ENCODE data around the gene NOC2L.

NOC2L gene

GRCh38 chr1:975896-976683 is 17.0 kb upstream of the NOC2L start:
- H3K27me3 ChIP-seq (ENCODE audit: insufficient read depth, low read depth, severe bottlenecking), result no peaks in the 10 kb centered on the region
- no peaks in the 10 kb centered on the region for H3K9me3 ChIP-seq (ENCODE audit: severe bottlenecking)
- TF ChIP-seq CTCF (IDR thresholded peaks at IDR 0.05; ENCODE audit: low read depth, low read length), result peak; percentile 36; the same call in 1 of the 2 replicates
- peak overlapping the region; percentile 23 for H3K4me3 ChIP-seq (ENCODE audit: low read depth, low read length)
- DNase-seq, result peak; percentile 53
- H3K27ac ChIP-seq, result peak overlapping the region; percentile 19; the same call in 1 of the 2 replicates
- H3K36me3 ChIP-seq, result no peaks in the 10 kb centered on the region

- TF ChIP-seq CTCF (IDR thresholded peaks at IDR 0.05; ENCODE audit: low read depth, low read length), result no peak
- no peak overlapping the region for H3K4me3 ChIP-seq (ENCODE audit: low read depth, low read length)
- no peaks in the 10 kb centered on the region for H3K9me3 ChIP-seq (ENCODE audit: severe bottlenecking)
- H3K36me3 ChIP-seq, result no peaks in the 10 kb centered on the region
- H3K27ac ChIP-seq, result no peak overlapping the region
- no peak for DNase-seq
- no peaks in the 10 kb centered on the region for H3K27me3 ChIP-seq (ENCODE audit: insufficient read depth, low read depth, severe bottlenecking)
Observed at GRCh38 chr1:975365-975764, 16.3 kb upstream of the NOC2L start.

GRCh38 chr1:974687-975328 is 15.8 kb upstream of the NOC2L start:
- H3K36me3 ChIP-seq, result no peaks in the 10 kb centered on the region
- no peak overlapping the region for H3K4me3 ChIP-seq (ENCODE audit: low read depth, low read length)
- no peak overlapping the region for H3K27ac ChIP-seq
- TF ChIP-seq CTCF (IDR thresholded peaks at IDR 0.05; ENCODE audit: low read depth, low read length), result no peak
- DNase-seq, result no peak
- no peaks in the 10 kb centered on the region for H3K9me3 ChIP-seq (ENCODE audit: severe bottlenecking)
- no peaks in the 10 kb centered on the region for H3K27me3 ChIP-seq (ENCODE audit: insufficient read depth, low read depth, severe bottlenecking)

GRCh38 chr1:974293-974640 is 15.2 kb upstream of the NOC2L start:
- no peaks in the 10 kb centered on the region for H3K27me3 ChIP-seq (ENCODE audit: insufficient read depth, low read depth, severe bottlenecking)
- H3K4me3 ChIP-seq (ENCODE audit: low read depth, low read length), result no peak overlapping the region
- no peak for TF ChIP-seq CTCF (IDR thresholded peaks at IDR 0.05; ENCODE audit: low read depth, low read length)
- no peaks in the 10 kb centered on the region for H3K36me3 ChIP-seq
- H3K27ac ChIP-seq, result no peak overlapping the region
- DNase-seq, result no peak
- H3K9me3 ChIP-seq (ENCODE audit: severe bottlenecking), result no peaks in the 10 kb centered on the region

GRCh38 chr1:973459-974292 is 14.6 kb upstream of the NOC2L start:
- Histone ChIP-seq H3K36me3 (no peaks in the 10 kb centered on the region), H3K4me3 (ENCODE audit: low read depth, low read length) (no peak overlapping the region), H3K9me3 (ENCODE audit: severe bottlenecking) (no peaks in the 10 kb centered on the region), H3K27ac (no peak overlapping the region), H3K27me3 (ENCODE audit: insufficient read depth, low read depth, severe bottlenecking) (no peaks in the 10 kb centered on the region)
- DNase-seq, result no peak
- no peak for TF ChIP-seq CTCF (IDR thresholded peaks at IDR 0.05; ENCODE audit: low read depth, low read length)

Measured in WERI-Rb-1 (cell line).